WTC11 (cell line): ENCODE measurements around the gene WIPF3. TPM values are rescaled to one million over a fixed set of nuclear protein-coding genes. Genes with fewer than 3 reads are reported as not detected.
A peak's percentile ranks its signal among the peaks of the same experiment; 100 is the strongest.

Experiments used
- ATAC-seq: fragments of 200-7000 bp; cut with Tn5 transposase; 2 replicates; pipeline ENCODE4 v1.10.0; 2021; ENCODE audit warnings: mild to moderate bottlenecking, moderate library complexity
- CTCF ChIA-PET: fragments of 300-600 bp; sonication (Branson Sonifier 250); formaldehyde crosslinking; loops from one replicate; lab custom pipeline; 2021; ENCODE audit warnings: antibody characterized with exemption; lab: Charles Lee
- POLR2A ChIA-PET: fragments of 350-600 bp; sonication (Branson Sonifier 250); formaldehyde crosslinking; loops from one replicate; lab custom pipeline; 2021; ENCODE audit warnings: antibody characterized with exemption; lab: Charles Lee
- DNase-seq: peaks from one replicate; pipeline ENCODE4 v3.0.0; 2021; ENCODE audit warnings: low spot score
- H3K27ac Mint-ChIP-seq: 2 replicates; pipeline ENCODE4 v1.8.0; 2021; ENCODE audit warnings: mixed read lengths
- H3K27me3 Mint-ChIP-seq: 2 replicates; pipeline ENCODE4 v1.8.0; 2021; ENCODE audit warnings: low read depth, mild to moderate bottlenecking, moderate library complexity, mixed read lengths
- H3K36me3 Mint-ChIP-seq: 2 replicates; pipeline ENCODE4 v1.8.0; 2021; ENCODE audit warnings: mixed read lengths
- H3K4me1 Mint-ChIP-seq: 2 replicates; pipeline ENCODE4 v1.8.0; 2022; ENCODE audit warnings: mixed read lengths
- H3K4me3 Mint-ChIP-seq: 2 replicates; pipeline ENCODE4 v1.8.0; 2021; ENCODE audit warnings: mild to moderate bottlenecking, moderate library complexity, mixed read lengths
- H3K9me3 Mint-ChIP-seq: 2 replicates; pipeline ENCODE4 v1.8.0; 2021; ENCODE audit warnings: mixed read lengths
- ESRRA ChIP-seq: sonication (generic); formaldehyde crosslinking; IDR thresholded peaks from 2 replicates; pipeline ENCODE4 v1.8.1; 2022; ENCODE audit warnings: mild to moderate bottlenecking, missing genetic modification reagents, borderline replicate concordance
- GTF2I ChIP-seq: fragments of 250-450 bp; sonication (Bioruptor Pico); conservative IDR thresholded peaks from 2 replicates; pipeline ENCODE4 v1.4.0; 2021; ENCODE audit warnings: mild to moderate bottlenecking
- SMAD4 ChIP-seq: sonication (generic); formaldehyde crosslinking; IDR thresholded peaks from 2 replicates; pipeline ENCODE4 v1.8.0; 2022; ENCODE audit warnings: mild to moderate bottlenecking, missing genetic modification reagents
- SP1 ChIP-seq: sonication (generic); formaldehyde crosslinking; conservative IDR thresholded peaks from 2 replicates; pipeline ENCODE4 v1.8.1; 2022; ENCODE audit warnings: missing genetic modification reagents
- TEAD4 ChIP-seq: sonication (generic); formaldehyde crosslinking; IDR thresholded peaks from 2 replicates; pipeline ENCODE4 v1.8.0; 2022; ENCODE audit warnings: mild to moderate bottlenecking, missing genetic modification reagents
- TP53 ChIP-seq: sonication (generic); formaldehyde crosslinking; IDR thresholded peaks from 2 replicates; pipeline ENCODE4 v1.8.1; 2023; ENCODE audit warnings: mild to moderate bottlenecking, missing genetic modification reagents
- ZNF121 ChIP-seq: sonication (generic); formaldehyde crosslinking; IDR thresholded peaks from 2 replicates; pipeline ENCODE4 v1.8.0; 2023; ENCODE audit warnings: missing genetic modification reagents
- ZNF263 ChIP-seq: sonication (generic); formaldehyde crosslinking; IDR thresholded peaks from 2 replicates; pipeline ENCODE4 v1.8.1; 2022; ENCODE audit warnings: low read depth, mild to moderate bottlenecking, moderate library complexity, missing genetic modification reagents
- ZNF416 ChIP-seq: fragments of 250-450 bp; sonication (Bioruptor Pico); IDR thresholded peaks from 2 replicates; pipeline ENCODE4 v1.9.0; 2021; ENCODE audit warnings: mild to moderate bottlenecking, inconsistent platforms
- total RNA-seq: library from RNA; stranded (reverse); gene quantifications from 3 replicates; pipeline ENCODE4 v1.2.3, GENCODE V29; 2021
- TF ChIP-seq, protein P1 (sequence below): fragments of 250-450 bp; sonication (Bioruptor Pico); IDR thresholded peaks from 2 replicates; pipeline ENCODE4 v1.8.0; 2021; ENCODE audit warnings: mild to moderate bottlenecking
- TF ChIP-seq, protein P2 (sequence below): sonication (generic); formaldehyde crosslinking; IDR thresholded peaks from 2 replicates; pipeline ENCODE4 v1.8.0; 2022; ENCODE audit warnings: mild to moderate bottlenecking, missing genetic modification reagents
- TF ChIP-seq, protein P3 (sequence below): sonication (generic); formaldehyde crosslinking; IDR thresholded peaks from 2 replicates; pipeline ENCODE4 v1.8.0; 2022; ENCODE audit warnings: mild to moderate bottlenecking, missing genetic modification reagents
- TF ChIP-seq, protein P4 (sequence below): sonication (generic); formaldehyde crosslinking; IDR thresholded peaks from 2 replicates; pipeline ENCODE4 v1.8.1; 2023; ENCODE audit warnings: mild to moderate bottlenecking, missing genetic modification reagents, borderline replicate concordance
- TF ChIP-seq, protein P5 (sequence below): fragments of 250-450 bp; sonication (Bioruptor Pico); IDR thresholded peaks from 2 replicates; pipeline ENCODE4 v1.9.0; 2021; ENCODE audit warnings: mild to moderate bottlenecking
- TF ChIP-seq, protein P6 (sequence below): fragments of 200-600 bp; IDR thresholded peaks from 2 replicates; pipeline ENCODE4 v1.8.0; 2022; ENCODE audit warnings: antibody characterized with exemption
- TF ChIP-seq, protein P7 (sequence below): sonication (generic); formaldehyde crosslinking; IDR thresholded peaks from 2 replicates; pipeline ENCODE4 v1.8.0; 2022; ENCODE audit warnings: missing genetic modification reagents

WIPF3 gene
- total RNA-seq, 1 experiment from 2014 or later = 9.9 TPM

DNA sequence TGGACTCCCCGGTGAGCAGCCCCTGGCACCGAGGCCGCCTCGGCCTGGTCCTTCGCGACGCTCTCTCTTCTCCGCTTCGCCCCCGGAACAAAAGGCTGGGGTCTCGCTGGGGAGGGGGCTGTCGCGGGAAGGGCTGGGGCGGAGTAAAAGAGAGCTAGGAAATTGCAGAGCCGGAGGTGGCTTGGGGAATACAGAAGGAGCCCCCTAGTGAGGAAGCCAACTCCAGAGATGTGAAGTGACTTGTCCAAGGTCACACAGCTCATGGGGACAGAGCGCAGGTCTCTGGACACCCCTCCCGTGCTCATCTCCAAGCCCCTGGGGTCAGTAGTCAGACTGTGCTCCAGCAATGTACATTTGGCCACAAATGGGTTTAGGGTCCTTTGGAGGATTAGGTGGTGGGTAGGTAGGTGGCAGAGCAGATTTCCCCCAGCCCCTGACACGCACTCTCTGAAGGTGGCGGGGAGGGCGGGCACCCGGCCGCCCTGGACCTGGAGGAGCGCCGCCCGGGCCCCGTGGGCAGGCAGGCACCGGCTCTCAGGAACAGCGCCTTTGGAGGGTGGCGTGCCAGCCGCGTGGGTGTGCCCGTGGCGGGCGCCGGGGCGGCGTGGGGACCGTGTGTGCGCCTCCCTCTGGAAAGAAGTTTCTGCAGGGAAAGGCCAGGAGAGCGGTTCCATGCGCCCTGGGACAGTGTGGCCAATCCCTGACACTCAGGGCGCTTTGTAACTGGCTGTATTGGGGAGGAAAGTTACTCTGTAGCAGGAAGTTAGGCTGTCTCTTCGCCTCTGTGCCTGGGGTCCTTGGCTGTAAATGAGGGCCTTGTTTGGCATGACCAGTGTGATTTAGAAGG lies 910 bp downstream of the WIPF3 start:
- Mint-ChIP-seq H3K27me3 (peaks cover 44% of the 10 kb centered on the region), H3K9me3 (no peaks in the 10 kb centered on the region), H3K4me1 (peaks cover 20% of the 10 kb centered on the region), H3K27ac (no peak overlapping the region), H3K36me3 (no peaks in the 10 kb centered on the region), H3K4me3 (peak overlapping the region; percentile 74)
- TF ChIP-seq, protein P1, sequence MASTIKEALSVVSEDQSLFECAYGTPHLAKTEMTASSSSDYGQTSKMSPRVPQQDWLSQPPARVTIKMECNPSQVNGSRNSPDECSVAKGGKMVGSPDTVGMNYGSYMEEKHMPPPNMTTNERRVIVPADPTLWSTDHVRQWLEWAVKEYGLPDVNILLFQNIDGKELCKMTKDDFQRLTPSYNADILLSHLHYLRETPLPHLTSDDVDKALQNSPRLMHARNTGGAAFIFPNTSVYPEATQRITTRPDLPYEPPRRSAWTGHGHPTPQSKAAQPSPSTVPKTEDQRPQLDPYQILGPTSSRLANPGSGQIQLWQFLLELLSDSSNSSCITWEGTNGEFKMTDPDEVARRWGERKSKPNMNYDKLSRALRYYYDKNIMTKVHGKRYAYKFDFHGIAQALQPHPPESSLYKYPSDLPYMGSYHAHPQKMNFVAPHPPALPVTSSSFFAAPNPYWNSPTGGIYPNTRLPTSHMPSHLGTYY (CRISPR knock-in tag) = no peak
- TF ChIP-seq ZNF121 (peak; percentile 49; the same call in 1 of the 2 replicates), SP1 (0 out of 2 replicates have a peak, but pooled peaks have one; percentile 4), GTF2I (CRISPR knock-in tag) (0 out of 2 replicates have a peak, but pooled peaks have one; percentile 60), SMAD4 (no peak)
- TF ChIP-seq, protein P2, sequence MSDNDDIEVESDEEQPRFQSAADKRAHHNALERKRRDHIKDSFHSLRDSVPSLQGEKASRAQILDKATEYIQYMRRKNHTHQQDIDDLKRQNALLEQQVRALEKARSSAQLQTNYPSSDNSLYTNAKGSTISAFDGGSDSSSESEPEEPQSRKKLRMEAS = 0 out of 2 replicates have a peak, but pooled peaks have one; percentile 31
- CTCF ChIA-PET = interaction anchor here (0.5 to 3.2 kb wide), 9 partner anchors 13 to 937 kb away, joined by 3 to 14 read pairs (median 4); no protein-coding TSS in a partner anchor
- ATAC-seq = peak; percentile 75
- POLR2A ChIA-PET = interaction anchor here (1.0 kb wide), 1 partner anchor 13 kb away, joined by 3 read pairs; no protein-coding TSS in a partner anchor
- peak; percentile 44 for DNase-seq

DNA sequence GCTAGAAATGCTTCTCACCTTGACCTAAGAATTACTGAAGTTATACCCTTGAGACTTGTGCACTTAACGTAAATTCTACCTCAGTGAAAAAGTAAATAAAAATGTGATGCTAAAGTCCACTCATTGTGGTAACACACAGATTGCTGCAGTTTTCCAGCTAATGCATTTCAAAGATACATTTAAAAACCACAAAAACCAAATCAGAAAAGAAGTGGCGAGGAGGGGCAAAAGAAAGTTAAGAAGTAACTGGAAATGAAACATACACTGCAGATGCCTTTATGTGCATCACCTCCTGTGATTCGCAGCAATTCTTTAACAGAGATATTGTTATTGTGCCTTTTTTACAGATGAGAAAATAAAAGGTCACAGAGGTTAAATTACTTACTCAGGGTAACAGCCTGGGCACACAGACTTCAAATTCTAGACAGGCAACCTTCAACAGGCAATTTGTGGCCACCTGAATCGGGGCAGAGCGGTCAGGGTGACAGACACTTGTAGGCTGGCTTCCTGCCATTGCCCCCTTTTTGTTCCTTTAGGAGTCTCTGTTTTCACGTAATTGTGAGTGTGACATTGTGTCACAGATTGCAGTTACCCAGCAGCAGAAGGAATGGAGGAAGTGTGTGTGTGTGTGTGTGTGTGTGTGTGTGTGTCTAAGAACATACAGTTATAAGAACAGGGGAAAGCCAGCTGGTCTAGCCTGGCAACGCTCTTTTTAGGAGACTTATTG lies 1.9 kb downstream of the WIPF3 start:
- no peak for DNase-seq
- Mint-ChIP-seq H3K36me3 (no peaks in the 10 kb centered on the region), H3K27ac (no peak overlapping the region), H3K9me3 (no peaks in the 10 kb centered on the region), H3K27me3 (peaks cover 40% of the 10 kb centered on the region), H3K4me3 (peak overlapping the region; percentile 56), H3K4me1 (peaks cover 20% of the 10 kb centered on the region)
- POLR2A ChIA-PET = no interaction called here
- no peak for ATAC-seq
- CTCF ChIA-PET = no interaction called here
- TF ChIP-seq, protein P3, sequence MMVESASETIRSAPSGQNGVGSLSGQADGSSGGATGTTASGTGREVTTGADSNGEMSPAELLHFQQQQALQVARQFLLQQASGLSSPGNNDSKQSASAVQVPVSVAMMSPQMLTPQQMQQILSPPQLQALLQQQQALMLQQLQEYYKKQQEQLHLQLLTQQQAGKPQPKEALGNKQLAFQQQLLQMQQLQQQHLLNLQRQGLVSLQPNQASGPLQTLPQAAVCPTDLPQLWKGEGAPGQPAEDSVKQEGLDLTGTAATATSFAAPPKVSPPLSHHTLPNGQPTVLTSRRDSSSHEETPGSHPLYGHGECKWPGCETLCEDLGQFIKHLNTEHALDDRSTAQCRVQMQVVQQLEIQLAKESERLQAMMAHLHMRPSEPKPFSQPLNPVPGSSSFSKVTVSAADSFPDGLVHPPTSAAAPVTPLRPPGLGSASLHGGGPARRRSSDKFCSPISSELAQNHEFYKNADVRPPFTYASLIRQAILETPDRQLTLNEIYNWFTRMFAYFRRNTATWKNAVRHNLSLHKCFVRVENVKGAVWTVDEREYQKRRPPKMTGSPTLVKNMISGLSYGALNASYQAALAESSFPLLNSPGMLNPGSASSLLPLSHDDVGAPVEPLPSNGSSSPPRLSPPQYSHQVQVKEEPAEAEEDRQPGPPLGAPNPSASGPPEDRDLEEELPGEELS (CRISPR knock-in tag) = no peak
- TF ChIP-seq, protein P4, sequence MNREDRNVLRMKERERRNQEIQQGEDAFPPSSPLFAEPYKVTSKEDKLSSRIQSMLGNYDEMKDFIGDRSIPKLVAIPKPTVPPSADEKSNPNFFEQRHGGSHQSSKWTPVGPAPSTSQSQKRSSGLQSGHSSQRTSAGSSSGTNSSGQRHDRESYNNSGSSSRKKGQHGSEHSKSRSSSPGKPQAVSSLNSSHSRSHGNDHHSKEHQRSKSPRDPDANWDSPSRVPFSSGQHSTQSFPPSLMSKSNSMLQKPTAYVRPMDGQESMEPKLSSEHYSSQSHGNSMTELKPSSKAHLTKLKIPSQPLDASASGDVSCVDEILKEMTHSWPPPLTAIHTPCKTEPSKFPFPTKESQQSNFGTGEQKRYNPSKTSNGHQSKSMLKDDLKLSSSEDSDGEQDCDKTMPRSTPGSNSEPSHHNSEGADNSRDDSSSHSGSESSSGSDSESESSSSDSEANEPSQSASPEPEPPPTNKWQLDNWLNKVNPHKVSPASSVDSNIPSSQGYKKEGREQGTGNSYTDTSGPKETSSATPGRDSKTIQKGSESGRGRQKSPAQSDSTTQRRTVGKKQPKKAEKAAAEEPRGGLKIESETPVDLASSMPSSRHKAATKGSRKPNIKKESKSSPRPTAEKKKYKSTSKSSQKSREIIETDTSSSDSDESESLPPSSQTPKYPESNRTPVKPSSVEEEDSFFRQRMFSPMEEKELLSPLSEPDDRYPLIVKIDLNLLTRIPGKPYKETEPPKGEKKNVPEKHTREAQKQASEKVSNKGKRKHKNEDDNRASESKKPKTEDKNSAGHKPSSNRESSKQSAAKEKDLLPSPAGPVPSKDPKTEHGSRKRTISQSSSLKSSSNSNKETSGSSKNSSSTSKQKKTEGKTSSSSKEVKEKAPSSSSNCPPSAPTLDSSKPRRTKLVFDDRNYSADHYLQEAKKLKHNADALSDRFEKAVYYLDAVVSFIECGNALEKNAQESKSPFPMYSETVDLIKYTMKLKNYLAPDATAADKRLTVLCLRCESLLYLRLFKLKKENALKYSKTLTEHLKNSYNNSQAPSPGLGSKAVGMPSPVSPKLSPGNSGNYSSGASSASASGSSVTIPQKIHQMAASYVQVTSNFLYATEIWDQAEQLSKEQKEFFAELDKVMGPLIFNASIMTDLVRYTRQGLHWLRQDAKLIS = no peak
- TF ChIP-seq, protein P5, sequence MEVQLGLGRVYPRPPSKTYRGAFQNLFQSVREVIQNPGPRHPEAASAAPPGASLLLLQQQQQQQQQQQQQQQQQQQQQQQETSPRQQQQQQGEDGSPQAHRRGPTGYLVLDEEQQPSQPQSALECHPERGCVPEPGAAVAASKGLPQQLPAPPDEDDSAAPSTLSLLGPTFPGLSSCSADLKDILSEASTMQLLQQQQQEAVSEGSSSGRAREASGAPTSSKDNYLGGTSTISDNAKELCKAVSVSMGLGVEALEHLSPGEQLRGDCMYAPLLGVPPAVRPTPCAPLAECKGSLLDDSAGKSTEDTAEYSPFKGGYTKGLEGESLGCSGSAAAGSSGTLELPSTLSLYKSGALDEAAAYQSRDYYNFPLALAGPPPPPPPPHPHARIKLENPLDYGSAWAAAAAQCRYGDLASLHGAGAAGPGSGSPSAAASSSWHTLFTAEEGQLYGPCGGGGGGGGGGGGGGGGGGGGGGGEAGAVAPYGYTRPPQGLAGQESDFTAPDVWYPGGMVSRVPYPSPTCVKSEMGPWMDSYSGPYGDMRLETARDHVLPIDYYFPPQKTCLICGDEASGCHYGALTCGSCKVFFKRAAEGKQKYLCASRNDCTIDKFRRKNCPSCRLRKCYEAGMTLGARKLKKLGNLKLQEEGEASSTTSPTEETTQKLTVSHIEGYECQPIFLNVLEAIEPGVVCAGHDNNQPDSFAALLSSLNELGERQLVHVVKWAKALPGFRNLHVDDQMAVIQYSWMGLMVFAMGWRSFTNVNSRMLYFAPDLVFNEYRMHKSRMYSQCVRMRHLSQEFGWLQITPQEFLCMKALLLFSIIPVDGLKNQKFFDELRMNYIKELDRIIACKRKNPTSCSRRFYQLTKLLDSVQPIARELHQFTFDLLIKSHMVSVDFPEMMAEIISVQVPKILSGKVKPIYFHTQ (CRISPR knock-in tag) = no peak
- TF ChIP-seq ZNF263 (CRISPR knock-in tag) (no peak), TP53 (CRISPR knock-in tag) (no peak), TEAD4 (CRISPR knock-in tag) (no peak), ESRRA (no peak), ZNF416 (CRISPR knock-in tag) (no peak)
- TF ChIP-seq, protein P6, sequence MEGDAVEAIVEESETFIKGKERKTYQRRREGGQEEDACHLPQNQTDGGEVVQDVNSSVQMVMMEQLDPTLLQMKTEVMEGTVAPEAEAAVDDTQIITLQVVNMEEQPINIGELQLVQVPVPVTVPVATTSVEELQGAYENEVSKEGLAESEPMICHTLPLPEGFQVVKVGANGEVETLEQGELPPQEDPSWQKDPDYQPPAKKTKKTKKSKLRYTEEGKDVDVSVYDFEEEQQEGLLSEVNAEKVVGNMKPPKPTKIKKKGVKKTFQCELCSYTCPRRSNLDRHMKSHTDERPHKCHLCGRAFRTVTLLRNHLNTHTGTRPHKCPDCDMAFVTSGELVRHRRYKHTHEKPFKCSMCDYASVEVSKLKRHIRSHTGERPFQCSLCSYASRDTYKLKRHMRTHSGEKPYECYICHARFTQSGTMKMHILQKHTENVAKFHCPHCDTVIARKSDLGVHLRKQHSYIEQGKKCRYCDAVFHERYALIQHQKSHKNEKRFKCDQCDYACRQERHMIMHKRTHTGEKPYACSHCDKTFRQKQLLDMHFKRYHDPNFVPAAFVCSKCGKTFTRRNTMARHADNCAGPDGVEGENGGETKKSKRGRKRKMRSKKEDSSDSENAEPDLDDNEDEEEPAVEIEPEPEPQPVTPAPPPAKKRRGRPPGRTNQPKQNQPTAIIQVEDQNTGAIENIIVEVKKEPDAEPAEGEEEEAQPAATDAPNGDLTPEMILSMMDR = no peak
- TF ChIP-seq, protein P7, sequence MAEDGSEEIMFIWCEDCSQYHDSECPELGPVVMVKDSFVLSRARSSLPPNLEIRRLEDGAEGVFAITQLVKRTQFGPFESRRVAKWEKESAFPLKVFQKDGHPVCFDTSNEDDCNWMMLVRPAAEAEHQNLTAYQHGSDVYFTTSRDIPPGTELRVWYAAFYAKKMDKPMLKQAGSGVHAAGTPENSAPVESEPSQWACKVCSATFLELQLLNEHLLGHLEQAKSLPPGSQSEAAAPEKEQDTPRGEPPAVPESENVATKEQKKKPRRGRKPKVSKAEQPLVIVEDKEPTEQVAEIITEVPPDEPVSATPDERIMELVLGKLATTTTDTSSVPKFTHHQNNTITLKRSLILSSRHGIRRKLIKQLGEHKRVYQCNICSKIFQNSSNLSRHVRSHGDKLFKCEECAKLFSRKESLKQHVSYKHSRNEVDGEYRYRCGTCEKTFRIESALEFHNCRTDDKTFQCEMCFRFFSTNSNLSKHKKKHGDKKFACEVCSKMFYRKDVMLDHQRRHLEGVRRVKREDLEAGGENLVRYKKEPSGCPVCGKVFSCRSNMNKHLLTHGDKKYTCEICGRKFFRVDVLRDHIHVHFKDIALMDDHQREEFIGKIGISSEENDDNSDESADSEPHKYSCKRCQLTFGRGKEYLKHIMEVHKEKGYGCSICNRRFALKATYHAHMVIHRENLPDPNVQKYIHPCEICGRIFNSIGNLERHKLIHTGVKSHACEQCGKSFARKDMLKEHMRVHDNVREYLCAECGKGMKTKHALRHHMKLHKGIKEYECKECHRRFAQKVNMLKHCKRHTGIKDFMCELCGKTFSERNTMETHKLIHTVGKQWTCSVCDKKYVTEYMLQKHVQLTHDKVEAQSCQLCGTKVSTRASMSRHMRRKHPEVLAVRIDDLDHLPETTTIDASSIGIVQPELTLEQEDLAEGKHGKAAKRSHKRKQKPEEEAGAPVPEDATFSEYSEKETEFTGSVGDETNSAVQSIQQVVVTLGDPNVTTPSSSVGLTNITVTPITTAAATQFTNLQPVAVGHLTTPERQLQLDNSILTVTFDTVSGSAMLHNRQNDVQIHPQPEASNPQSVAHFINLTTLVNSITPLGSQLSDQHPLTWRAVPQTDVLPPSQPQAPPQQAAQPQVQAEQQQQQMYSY (CRISPR knock-in tag) = no peak
